HepG2 (cell line): ENCODE results near the gene SDK2. TPM values are rescaled to one million over a fixed set of nuclear protein-coding genes. Genes with fewer than 3 reads are reported as not detected.
A peak's percentile ranks its signal among the peaks of the same experiment; 100 is the strongest.

ENCODE experiments used
- ATRX ChIP-seq: sonication (generic); formaldehyde crosslinking; IDR thresholded peaks from 2 replicates; pipeline ENCODE4 v1.4.0; 2020; ENCODE audit warnings: missing genetic modification reagents, borderline replicate concordance
- CEBPB ChIP-seq: IDR thresholded peaks from 2 replicates; pipeline ENCODE4 v1.6.1; 2011; ENCODE audit warnings: low read depth, low read length, improper control_type of control experiment, borderline replicate concordance
- DR1 ChIP-seq: sonication (generic); formaldehyde crosslinking; IDR thresholded peaks from 2 replicates; pipeline ENCODE4 v1.8.0; 2021; ENCODE audit warnings: mild to moderate bottlenecking, missing genetic modification reagents, inconsistent platforms
- MATR3 ChIP-seq: sonication (generic); formaldehyde crosslinking; IDR thresholded peaks from 2 replicates; pipeline ENCODE4 v1.4.0; 2020; ENCODE audit warnings: missing genetic modification reagents
- NFIC ChIP-seq: IDR thresholded peaks from 2 replicates; pipeline ENCODE4 v1.6.1; 2012; ENCODE audit warnings: mild to moderate bottlenecking, low read length, inconsistent platforms
- NFKB2 ChIP-seq: sonication (generic); formaldehyde crosslinking; IDR thresholded peaks from 2 replicates; pipeline ENCODE4 v1.4.0; 2020; ENCODE audit warnings: missing genetic modification reagents, borderline replicate concordance
- PCBP2 ChIP-seq: fragments of 200-400 bp; formaldehyde crosslinking; optimal IDR thresholded peaks from 2 replicates; pipeline ENCODE3; 2018; ENCODE audit warnings: low read length, low read depth; ENCODE audit not compliant: poor library complexity, severe bottlenecking
- SMARCC2 ChIP-seq: fragments of 450-650 bp; IDR thresholded peaks from 2 replicates; pipeline ENCODE4 v1.6.1; 2017; ENCODE audit warnings: antibody characterized with exemption, mild to moderate bottlenecking
- XRCC5 ChIP-seq: fragments of 200-400 bp; formaldehyde crosslinking; optimal IDR thresholded peaks from 2 replicates; pipeline ENCODE3; 2017; ENCODE audit warnings: mild to moderate bottlenecking, low read length
- ZKSCAN8 ChIP-seq: IDR thresholded peaks from 2 replicates; pipeline ENCODE4 v1.6.1; 2016; ENCODE audit warnings: borderline replicate concordance, missing genetic modification reagents, missing compliant biosample characterization
- ZMYM4 ChIP-seq: sonication (generic); formaldehyde crosslinking; IDR thresholded peaks from 2 replicates; pipeline ENCODE4 v1.8.1; 2023; ENCODE audit warnings: mild to moderate bottlenecking, missing genetic modification reagents
- ZNF282 ChIP-seq: fragments of 450-650 bp; IDR thresholded peaks from 2 replicates; pipeline ENCODE4 v1.6.1; 2018; ENCODE audit not compliant: partially characterized antibody
- ZZZ3 ChIP-seq: sonication (generic); formaldehyde crosslinking; IDR thresholded peaks from 2 replicates; pipeline ENCODE4 v1.4.0; 2020; ENCODE audit warnings: missing genetic modification reagents, mild to moderate bottlenecking, borderline replicate concordance
- polyA plus RNA-seq, 8 experiments: library from polyadenylated mRNA; depleted of rRNA in 3 of 8; stranded (reverse) in 7 of 8; unstranded in 1 of 8; fragments of >200 nt; fragmentation: Illumina TruSeq in 4 of 8; extraction: Trizol in 4 of 8; gene quantifications; 2 replicates each; pipeline versions ENCODE4 v1.2.1 to v1.2.3, GENCODE V29; 2011 to 2016; ENCODE audit warnings: low read depth in 4 of 8, missing spikeins in 1 of 8, mixed read lengths in 1 of 8; ENCODE audit not compliant: insufficient read depth in 1 of 8
- total RNA-seq, 5 experiments: library from RNA; depleted of rRNA; stranded (reverse); fragments of >200 nt; fragmentation: Illumina TruSeq; extraction: Trizol; gene quantifications; 2 replicates each; pipeline ENCODE4 v1.2.3, GENCODE V29; 2016; ENCODE audit warnings: low read depth in 1 of 5
- TF ChIP-seq, protein P1 (sequence below): sonication (generic); formaldehyde crosslinking; IDR thresholded peaks from 2 replicates; pipeline ENCODE4 v1.5.1; 2020; ENCODE audit warnings: mild to moderate bottlenecking, missing genetic modification reagents, borderline replicate concordance
- TF ChIP-seq, protein P2 (sequence below): IDR thresholded peaks from 2 replicates; pipeline ENCODE4 v1.6.1; 2016; ENCODE audit warnings: missing genetic modification reagents, missing compliant biosample characterization
- TF ChIP-seq, protein P3 (sequence below): IDR thresholded peaks from 2 replicates; pipeline ENCODE4 v1.6.1; 2016; ENCODE audit warnings: low read depth, missing genetic modification reagents, missing compliant biosample characterization
- TF ChIP-seq, protein P4 (sequence below): sonication (generic); formaldehyde crosslinking; IDR thresholded peaks from 2 replicates; pipeline ENCODE4 v1.8.0; 2023; ENCODE audit warnings: mild to moderate bottlenecking, missing genetic modification reagents
- TF ChIP-seq, protein P5 (sequence below): sonication (generic); formaldehyde crosslinking; IDR thresholded peaks from 2 replicates; pipeline ENCODE4 v1.8.1; 2023; ENCODE audit warnings: mild to moderate bottlenecking, moderate library complexity, missing genetic modification reagents
- TF ChIP-seq, protein P6 (sequence below): sonication (generic); formaldehyde crosslinking; IDR thresholded peaks from 2 replicates; pipeline ENCODE4 v1.8.0; 2022; ENCODE audit warnings: mild to moderate bottlenecking, missing genetic modification reagents, borderline replicate concordance

Gene SDK2
- total and polyA plus RNA-seq, 2 of the 13 experiments (the other 11 are each of a cell fraction or from before 2014, with no cell fraction given), result not detected

DNA sequence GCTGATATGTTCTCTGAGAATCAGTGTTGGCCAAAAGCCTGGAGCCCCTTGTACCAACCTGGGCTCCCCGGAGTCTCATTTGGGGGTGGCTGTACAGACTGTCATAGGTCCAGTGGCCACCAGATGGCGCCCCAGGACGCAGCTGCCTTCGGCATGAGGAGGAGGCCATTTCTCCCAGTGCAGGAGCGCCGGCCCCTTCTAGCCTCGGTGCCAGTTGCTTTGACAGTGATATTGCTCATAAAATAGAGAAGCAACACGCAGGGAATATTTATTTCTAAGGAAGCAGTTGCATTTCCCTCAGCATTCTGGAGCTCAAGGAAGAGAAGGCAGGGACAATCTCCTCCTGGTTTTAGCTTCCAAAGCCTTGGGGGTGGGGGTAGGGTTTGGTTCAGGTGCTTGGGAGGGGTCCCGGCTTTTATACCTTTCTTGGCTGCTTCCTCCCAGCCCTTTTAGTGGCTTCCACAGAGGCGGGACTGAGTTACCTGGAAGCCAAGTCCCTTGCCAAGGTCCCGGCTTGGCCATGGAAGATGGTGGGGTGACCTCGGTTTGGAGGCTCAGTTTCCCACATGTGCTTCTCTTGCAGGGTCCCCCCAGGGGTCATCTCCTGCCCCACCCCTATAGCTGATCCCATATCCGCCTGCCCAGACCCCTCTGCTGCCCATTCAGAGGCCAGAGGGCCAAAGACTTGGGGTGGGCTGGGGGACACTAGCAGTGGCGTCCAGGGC lies 214.6 kb downstream of the SDK2 start (continued):
- TF ChIP-seq, protein P1, sequence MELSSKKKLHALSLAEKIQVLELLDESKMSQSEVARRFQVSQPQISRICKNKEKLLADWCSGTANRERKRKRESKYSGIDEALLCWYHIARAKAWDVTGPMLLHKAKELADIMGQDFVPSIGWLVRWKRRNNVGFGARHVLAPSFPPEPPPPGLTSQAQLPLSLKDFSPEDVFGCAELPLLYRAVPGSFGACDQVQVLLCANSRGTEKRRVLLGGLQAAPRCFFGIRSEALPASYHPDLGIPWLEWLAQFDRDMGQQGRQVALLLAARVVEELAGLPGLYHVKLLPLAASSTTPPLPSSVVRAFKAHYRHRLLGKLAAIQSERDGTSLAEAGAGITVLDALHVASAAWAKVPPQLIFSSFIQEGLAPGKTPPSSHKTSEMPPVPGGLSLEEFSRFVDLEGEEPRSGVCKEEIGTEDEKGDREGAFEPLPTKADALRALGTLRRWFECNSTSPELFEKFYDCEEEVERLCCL (CRISPR knock-in tag), result no peak
- TF ChIP-seq ATRX (CRISPR knock-in tag) (no peak), PCBP2 (no peak), XRCC5 (peak; percentile 89), NFKB2 (peak; percentile 34; the same call in 1 of the 2 replicates), MATR3 (CRISPR knock-in tag) (no peak), ZNF282 (no peak), ZKSCAN8 (CRISPR knock-in tag) (no peak), ZZZ3 (CRISPR knock-in tag) (no peak), ZMYM4 (CRISPR knock-in tag) (no peak), DR1 (CRISPR knock-in tag) (no peak), NFIC (no peak), SMARCC2 (no peak), CEBPB (no peak)
- TF ChIP-seq, protein P2, sequence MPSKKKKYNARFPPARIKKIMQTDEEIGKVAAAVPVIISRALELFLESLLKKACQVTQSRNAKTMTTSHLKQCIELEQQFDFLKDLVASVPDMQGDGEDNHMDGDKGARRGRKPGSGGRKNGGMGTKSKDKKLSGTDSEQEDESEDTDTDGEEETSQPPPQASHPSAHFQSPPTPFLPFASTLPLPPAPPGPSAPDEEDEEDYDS (CRISPR knock-in tag), result no peak
- TF ChIP-seq, protein P3, sequence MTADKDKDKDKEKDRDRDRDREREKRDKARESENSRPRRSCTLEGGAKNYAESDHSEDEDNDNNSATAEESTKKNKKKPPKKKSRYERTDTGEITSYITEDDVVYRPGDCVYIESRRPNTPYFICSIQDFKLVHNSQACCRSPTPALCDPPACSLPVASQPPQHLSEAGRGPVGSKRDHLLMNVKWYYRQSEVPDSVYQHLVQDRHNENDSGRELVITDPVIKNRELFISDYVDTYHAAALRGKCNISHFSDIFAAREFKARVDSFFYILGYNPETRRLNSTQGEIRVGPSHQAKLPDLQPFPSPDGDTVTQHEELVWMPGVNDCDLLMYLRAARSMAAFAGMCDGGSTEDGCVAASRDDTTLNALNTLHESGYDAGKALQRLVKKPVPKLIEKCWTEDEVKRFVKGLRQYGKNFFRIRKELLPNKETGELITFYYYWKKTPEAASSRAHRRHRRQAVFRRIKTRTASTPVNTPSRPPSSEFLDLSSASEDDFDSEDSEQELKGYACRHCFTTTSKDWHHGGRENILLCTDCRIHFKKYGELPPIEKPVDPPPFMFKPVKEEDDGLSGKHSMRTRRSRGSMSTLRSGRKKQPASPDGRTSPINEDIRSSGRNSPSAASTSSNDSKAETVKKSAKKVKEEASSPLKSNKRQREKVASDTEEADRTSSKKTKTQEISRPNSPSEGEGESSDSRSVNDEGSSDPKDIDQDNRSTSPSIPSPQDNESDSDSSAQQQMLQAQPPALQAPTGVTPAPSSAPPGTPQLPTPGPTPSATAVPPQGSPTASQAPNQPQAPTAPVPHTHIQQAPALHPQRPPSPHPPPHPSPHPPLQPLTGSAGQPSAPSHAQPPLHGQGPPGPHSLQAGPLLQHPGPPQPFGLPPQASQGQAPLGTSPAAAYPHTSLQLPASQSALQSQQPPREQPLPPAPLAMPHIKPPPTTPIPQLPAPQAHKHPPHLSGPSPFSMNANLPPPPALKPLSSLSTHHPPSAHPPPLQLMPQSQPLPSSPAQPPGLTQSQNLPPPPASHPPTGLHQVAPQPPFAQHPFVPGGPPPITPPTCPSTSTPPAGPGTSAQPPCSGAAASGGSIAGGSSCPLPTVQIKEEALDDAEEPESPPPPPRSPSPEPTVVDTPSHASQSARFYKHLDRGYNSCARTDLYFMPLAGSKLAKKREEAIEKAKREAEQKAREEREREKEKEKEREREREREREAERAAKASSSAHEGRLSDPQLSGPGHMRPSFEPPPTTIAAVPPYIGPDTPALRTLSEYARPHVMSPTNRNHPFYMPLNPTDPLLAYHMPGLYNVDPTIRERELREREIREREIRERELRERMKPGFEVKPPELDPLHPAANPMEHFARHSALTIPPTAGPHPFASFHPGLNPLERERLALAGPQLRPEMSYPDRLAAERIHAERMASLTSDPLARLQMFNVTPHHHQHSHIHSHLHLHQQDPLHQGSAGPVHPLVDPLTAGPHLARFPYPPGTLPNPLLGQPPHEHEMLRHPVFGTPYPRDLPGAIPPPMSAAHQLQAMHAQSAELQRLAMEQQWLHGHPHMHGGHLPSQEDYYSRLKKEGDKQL (CRISPR knock-in tag), result no peak
- TF ChIP-seq, protein P4, sequence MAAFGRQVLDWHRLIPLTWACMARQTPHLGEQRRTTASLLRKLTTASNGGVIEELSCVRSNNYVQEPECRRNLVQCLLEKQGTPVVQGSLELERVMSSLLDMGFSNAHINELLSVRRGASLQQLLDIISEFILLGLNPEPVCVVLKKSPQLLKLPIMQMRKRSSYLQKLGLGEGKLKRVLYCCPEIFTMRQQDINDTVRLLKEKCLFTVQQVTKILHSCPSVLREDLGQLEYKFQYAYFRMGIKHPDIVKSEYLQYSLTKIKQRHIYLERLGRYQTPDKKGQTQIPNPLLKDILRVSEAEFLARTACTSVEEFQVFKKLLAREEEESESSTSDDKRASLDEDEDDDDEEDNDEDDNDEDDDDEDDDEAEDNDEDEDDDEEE, result peak; percentile 74; the same call in 1 of the 2 replicates
- TF ChIP-seq, protein P5, sequence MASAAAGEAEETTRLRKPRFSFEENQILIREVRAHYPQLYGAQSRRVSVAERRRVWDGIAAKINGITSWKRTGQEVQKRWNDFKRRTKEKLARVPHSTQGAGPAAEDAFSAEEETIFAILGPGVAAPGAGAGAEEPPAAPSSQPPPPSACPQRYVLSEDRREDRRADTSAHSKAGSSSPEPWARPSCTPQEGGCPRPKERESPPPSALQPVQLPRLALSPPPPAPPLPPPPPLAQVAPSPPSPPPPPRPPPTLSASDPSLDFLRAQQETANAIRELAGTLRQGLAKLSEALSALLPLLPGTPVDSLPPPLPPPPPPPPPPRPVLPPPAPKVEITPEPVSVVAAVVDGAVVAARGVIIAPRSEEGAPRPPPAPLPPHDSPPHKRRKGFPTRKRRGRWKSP (CRISPR knock-in tag), result no peak
- TF ChIP-seq, protein P6, sequence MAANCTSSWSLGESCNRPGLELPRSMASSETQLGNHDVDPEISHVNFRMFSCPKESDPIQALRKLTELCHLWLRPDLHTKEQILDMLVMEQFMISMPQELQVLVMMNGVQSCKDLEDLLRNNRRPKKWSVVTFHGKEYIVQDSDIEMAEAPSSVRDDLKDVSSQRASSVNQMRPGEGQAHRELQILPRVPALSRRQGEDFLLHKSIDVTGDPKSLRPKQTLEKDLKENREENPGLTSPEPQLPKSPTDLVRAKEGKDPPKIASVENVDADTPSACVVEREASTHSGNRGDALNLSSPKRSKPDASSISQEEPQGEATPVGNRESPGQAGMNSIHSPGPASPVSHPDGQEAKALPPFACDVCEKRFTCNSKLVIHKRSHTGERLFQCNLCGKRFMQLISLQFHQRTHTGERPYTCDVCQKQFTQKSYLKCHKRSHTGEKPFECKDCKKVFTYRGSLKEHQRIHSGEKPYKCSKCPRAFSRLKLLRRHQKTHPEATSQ (CRISPR knock-in tag), result no peak
